Measurements from ENCODE around the gene RNF208. TPM values are rescaled to one million over a fixed set of nuclear protein-coding genes. Genes with fewer than 3 reads are reported as not detected.
"Not testable (repeated sequence)": the region's sequence is repeated elsewhere in the genome, so short reads cannot be mapped to it uniquely, and the experiment has no call there.

The RNF208 gene
- total and polyA plus RNA-seq, 5 donors from 2014 or later, result 1.2 TPM; not detected in 4

DNA sequence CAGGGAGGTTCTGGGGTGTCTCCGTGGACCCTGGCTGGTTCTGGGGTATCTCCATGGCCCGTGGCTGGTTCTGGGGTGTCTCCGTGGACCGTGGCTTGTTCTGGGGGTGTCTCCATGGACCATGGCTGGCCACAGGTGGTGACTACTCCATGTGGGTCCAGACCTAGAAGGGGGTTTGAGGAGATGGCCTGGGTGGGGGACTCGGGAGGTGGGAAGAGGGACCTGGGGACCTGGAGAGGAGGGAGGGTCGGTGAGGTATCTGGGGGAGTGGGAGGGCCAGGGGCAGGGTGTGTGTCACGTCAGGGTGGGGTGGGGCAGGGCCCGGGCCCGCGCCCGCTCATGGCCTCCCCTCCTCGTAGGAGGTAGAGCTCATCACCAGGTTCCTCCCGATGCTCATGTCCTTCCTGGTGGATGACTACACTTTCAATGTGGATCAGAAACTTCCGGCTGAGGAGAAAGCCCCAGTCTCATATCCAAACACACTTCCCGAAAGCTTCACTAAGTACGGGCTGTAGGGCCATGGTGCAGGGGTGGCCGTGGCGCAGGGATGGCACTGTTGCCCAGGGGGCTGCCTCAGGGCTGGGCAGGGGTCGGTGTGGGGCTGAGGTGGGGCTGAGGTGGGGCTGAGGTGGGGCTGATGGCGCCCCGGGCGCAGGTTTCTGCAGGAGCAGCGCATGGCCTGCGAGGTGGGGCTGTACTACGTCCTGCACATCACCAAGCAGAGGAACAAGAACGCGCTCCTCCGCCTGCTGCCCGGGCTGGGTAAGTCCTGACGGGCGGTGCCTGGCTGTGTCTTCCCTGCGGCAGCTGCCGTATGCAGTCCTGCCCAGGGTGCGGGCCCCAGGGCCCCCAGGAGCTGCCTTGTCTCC is 44.8 kb upstream of the RNF208 start:
- Histone ChIP-seq H3K36me3 (ENCODE audit: control insufficient read depth, insufficient read depth, low read length) (peaks cover 34% of the 10 kb centered on the region), H3K9me3 (ENCODE audit: control insufficient read depth in 2 of 2, low read length in 2 of 2) (no peaks in the 10 kb centered on the region), H3K27me3 (ENCODE audit: control insufficient read depth, insufficient read depth, low read length) (no peaks in the 10 kb centered on the region), H3K27ac (ENCODE audit: insufficient read depth, low read length, poor library complexity, severe bottlenecking) (no peak overlapping the region), H3K4me3 (ENCODE audit: low read depth, low read length) (no peak overlapping the region), H3K4me1 (ENCODE audit: control insufficient read depth, insufficient read depth, low read length, poor library complexity, severe bottlenecking) (peaks cover 4% of the 10 kb centered on the region)
- H3K4me3 Mint-ChIP-seq, result no peak overlapping the region
- no peaks in the 10 kb centered on the region for H3K27me3 Mint-ChIP-seq
- no peaks in the 10 kb centered on the region for H3K9me3 Mint-ChIP-seq
- peaks cover 0 to 14% (median 6%) of the 10 kb centered on the region in 4 donors for H3K4me1 Mint-ChIP-seq
- no peak for DNase-seq
- peaks cover 15% of the 10 kb centered on the region for H3K36me3 Mint-ChIP-seq
- ATAC-seq (ENCODE audit: low read depth in 2 of 2), result no peak
- H3K27ac Mint-ChIP-seq, result no peak overlapping the region

DNA sequence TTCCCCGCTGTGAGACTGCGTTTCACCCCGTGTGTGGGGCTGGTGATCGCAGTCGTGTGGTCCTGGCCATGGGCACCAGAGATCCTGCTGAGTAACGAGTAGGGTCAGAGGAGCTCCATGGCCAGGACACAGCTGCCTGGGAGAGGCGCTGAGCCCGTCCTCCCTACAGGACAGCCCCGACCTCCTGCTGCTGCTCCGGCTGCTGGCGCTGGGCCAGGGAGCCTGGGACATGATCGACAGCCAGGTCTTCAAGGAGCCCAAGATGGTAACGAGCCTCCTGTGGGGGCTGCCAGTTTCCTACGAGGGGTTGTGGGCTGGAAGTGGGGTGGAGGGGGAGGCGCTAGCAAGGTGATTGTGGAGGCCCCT is 44.1 kb upstream of the RNF208 start:
- Histone ChIP-seq H3K4me1 (ENCODE audit: control insufficient read depth, insufficient read depth, low read length, poor library complexity, severe bottlenecking) (no peaks in the 10 kb centered on the region), H3K4me3 (ENCODE audit: low read depth, low read length) (no peak overlapping the region), H3K27ac (ENCODE audit: insufficient read depth, low read length, poor library complexity, severe bottlenecking) (no peak overlapping the region), H3K9me3 (ENCODE audit: control insufficient read depth in 2 of 2, low read length in 2 of 2) (no peaks in the 10 kb centered on the region), H3K36me3 (ENCODE audit: control insufficient read depth, insufficient read depth, low read length) (peaks cover 34% of the 10 kb centered on the region), H3K27me3 (ENCODE audit: control insufficient read depth, insufficient read depth, low read length) (no peaks in the 10 kb centered on the region)
- H3K4me3 Mint-ChIP-seq, result no peak overlapping the region
- H3K27me3 Mint-ChIP-seq, result no peaks in the 10 kb centered on the region
- peaks cover 0 to 13% (median 5%) of the 10 kb centered on the region in 4 donors for H3K4me1 Mint-ChIP-seq
- no peak for ATAC-seq (ENCODE audit: low read depth in 2 of 2)
- H3K9me3 Mint-ChIP-seq, result no peaks in the 10 kb centered on the region
- peaks cover 19% of the 10 kb centered on the region for H3K36me3 Mint-ChIP-seq
- H3K27ac Mint-ChIP-seq, result no peak overlapping the region
- DNase-seq, result no peak

- no peak overlapping the region for H3K4me3 Mint-ChIP-seq
- H3K36me3 ChIP-seq (ENCODE audit: control insufficient read depth, insufficient read depth, low read length), result peaks cover 34% of the 10 kb centered on the region
- no peaks in the 10 kb centered on the region for H3K27me3 Mint-ChIP-seq
- no peak overlapping the region for H3K27ac Mint-ChIP-seq
- no peak overlapping the region for H3K27ac ChIP-seq (ENCODE audit: insufficient read depth, low read length, poor library complexity, severe bottlenecking)
- ATAC-seq (ENCODE audit: low read depth in 2 of 2) (no peak), DNase-seq (no peak)
- H3K4me3 ChIP-seq (ENCODE audit: low read depth, low read length), result no peak overlapping the region
- peaks cover 0 to 13% (median 5%) of the 10 kb centered on the region in 4 donors for H3K4me1 Mint-ChIP-seq
- H3K27me3 ChIP-seq (ENCODE audit: control insufficient read depth, insufficient read depth, low read length), result no peaks in the 10 kb centered on the region
- no peaks in the 10 kb centered on the region for H3K4me1 ChIP-seq (ENCODE audit: control insufficient read depth, insufficient read depth, low read length, poor library complexity, severe bottlenecking)
- no peaks in the 10 kb centered on the region for H3K9me3 Mint-ChIP-seq
- no peaks in the 10 kb centered on the region for H3K9me3 ChIP-seq (ENCODE audit: control insufficient read depth in 2 of 2, low read length in 2 of 2)
- peaks cover 19% of the 10 kb centered on the region for H3K36me3 Mint-ChIP-seq
These were observed 43.6 kb upstream of the RNF208 start for GRCh38 chr9:137265496-137266161.

DNA sequence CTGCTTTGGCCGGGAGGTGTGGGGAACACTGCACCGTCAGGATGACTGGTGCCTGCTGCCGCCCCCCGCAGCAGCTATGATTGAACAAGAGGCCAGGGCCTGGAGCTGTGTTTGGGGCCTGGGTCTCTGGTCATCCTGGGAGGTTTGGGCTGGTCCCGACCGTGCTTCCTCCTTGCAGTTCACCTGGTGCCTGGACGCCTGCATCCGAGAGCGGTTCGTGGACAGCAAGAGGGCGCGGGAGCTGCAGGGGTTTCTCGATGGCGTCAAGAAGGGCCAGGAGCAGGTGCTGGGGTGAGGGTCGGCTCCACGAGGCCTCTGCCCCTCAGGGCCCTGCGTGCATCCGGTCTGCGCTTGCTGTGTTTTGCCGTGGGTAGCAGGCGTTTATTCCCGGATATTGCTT is 42.0 kb upstream of the RNF208 start:
- Mint-ChIP-seq H3K4me1 (peaks cover 0 to 14% (median 3%) of the 10 kb centered on the region in 4 donors), H3K27ac (no peak overlapping the region)
- H3K4me3 ChIP-seq (ENCODE audit: low read depth, low read length), result no peak overlapping the region

GRCh38 chr9:137263506-137263905 is 41.5 kb upstream of the RNF208 start:
- no peak for DNase-seq
- no peak overlapping the region for H3K4me3 ChIP-seq (ENCODE audit: low read depth, low read length)
- no peak for ATAC-seq (ENCODE audit: low read depth in 2 of 2)
- no peaks in the 10 kb centered on the region for H3K4me1 ChIP-seq (ENCODE audit: control insufficient read depth, insufficient read depth, low read length, poor library complexity, severe bottlenecking)
- H3K9me3 ChIP-seq (ENCODE audit: control insufficient read depth in 2 of 2, low read length in 2 of 2), result no peaks in the 10 kb centered on the region
- peaks cover 13% of the 10 kb centered on the region for H3K36me3 Mint-ChIP-seq
- peaks cover 30% of the 10 kb centered on the region for H3K36me3 ChIP-seq (ENCODE audit: control insufficient read depth, insufficient read depth, low read length)
- no peak overlapping the region for H3K27ac Mint-ChIP-seq
- no peaks in the 10 kb centered on the region for H3K27me3 Mint-ChIP-seq
- no peaks in the 10 kb centered on the region for H3K9me3 Mint-ChIP-seq
- no peak overlapping the region for H3K27ac ChIP-seq (ENCODE audit: insufficient read depth, low read length, poor library complexity, severe bottlenecking)
- H3K4me1 Mint-ChIP-seq, result peaks cover 0 to 11% (median 1%) of the 10 kb centered on the region in 4 donors
- H3K4me3 Mint-ChIP-seq, result no peak overlapping the region
- no peaks in the 10 kb centered on the region for H3K27me3 ChIP-seq (ENCODE audit: control insufficient read depth, insufficient read depth, low read length)

More for the DNA sequence above, 42.0 kb upstream of the RNF208 start:
- no peak for ATAC-seq (ENCODE audit: low read depth in 2 of 2)
- Histone ChIP-seq H3K27me3 (ENCODE audit: control insufficient read depth, insufficient read depth, low read length) (no peaks in the 10 kb centered on the region), H3K36me3 (ENCODE audit: control insufficient read depth, insufficient read depth, low read length) (peaks cover 31% of the 10 kb centered on the region), H3K27ac (ENCODE audit: insufficient read depth, low read length, poor library complexity, severe bottlenecking) (no peak overlapping the region), H3K4me1 (ENCODE audit: control insufficient read depth, insufficient read depth, low read length, poor library complexity, severe bottlenecking) (no peaks in the 10 kb centered on the region), H3K9me3 (ENCODE audit: control insufficient read depth in 2 of 2, low read length in 2 of 2) (no peaks in the 10 kb centered on the region)
- no peak for DNase-seq
- H3K36me3 Mint-ChIP-seq, result peaks cover 14% of the 10 kb centered on the region
- H3K9me3 Mint-ChIP-seq, result no peaks in the 10 kb centered on the region
- no peak overlapping the region for H3K4me3 Mint-ChIP-seq
- H3K27me3 Mint-ChIP-seq, result no peaks in the 10 kb centered on the region

- DNase-seq (no peak), ATAC-seq (ENCODE audit: low read depth in 2 of 2) (no peak)
- Histone ChIP-seq H3K27me3 (ENCODE audit: control insufficient read depth, insufficient read depth, low read length) (no peaks in the 10 kb centered on the region), H3K36me3 (ENCODE audit: control insufficient read depth, insufficient read depth, low read length) (peaks cover 30% of the 10 kb centered on the region), H3K4me1 (ENCODE audit: control insufficient read depth, insufficient read depth, low read length, poor library complexity, severe bottlenecking) (no peaks in the 10 kb centered on the region), H3K9me3 (ENCODE audit: control insufficient read depth in 2 of 2, low read length in 2 of 2) (no peaks in the 10 kb centered on the region), H3K27ac (ENCODE audit: insufficient read depth, low read length, poor library complexity, severe bottlenecking) (no peak overlapping the region), H3K4me3 (ENCODE audit: low read depth, low read length) (no peak overlapping the region)
- no peaks in the 10 kb centered on the region for H3K27me3 Mint-ChIP-seq
- peaks cover 12% of the 10 kb centered on the region for H3K36me3 Mint-ChIP-seq
- H3K4me1 Mint-ChIP-seq, result peaks cover 0 to 10% (median 1%) of the 10 kb centered on the region in 4 donors
- no peak overlapping the region for H3K4me3 Mint-ChIP-seq
- H3K27ac Mint-ChIP-seq, result no peak overlapping the region
- no peaks in the 10 kb centered on the region for H3K9me3 Mint-ChIP-seq
These were observed 40.9 kb upstream of the RNF208 start for GRCh38 chr9:137262909-137263285.

DNA sequence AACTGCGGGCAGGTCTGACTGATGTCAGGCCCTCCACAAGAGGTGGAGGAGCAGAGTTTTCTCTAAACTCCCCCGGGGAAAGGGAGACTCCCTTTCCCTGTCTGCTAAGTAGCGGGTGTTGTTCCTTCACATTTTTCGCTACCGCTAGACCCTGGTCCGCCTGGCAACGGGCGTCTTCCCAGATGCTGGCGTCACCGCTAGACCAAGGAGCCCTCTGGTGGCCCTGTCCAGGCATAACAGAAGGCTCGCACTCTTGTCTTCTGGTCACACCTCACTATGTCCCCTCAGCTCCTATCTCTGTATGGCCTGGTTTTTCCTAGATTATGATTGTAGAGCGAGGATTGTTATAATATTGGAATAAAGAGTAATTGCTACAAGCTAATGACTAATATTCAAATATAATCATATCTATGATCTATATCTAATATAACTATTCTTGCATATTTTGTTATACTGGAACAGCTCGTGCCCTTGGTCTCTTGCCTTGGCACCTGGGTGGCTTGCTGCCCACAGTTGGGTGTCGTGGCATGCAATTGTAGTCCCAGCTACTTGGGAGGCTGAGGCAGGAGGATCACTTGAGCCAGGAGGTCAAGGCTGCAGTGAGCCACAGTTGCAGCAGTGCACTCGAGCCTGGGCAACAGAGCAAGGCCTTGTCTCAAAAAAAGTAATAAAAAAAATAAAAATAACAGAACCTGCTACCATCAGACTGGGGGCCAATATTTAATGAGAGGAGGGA is 40.3 kb upstream of the RNF208 start:
- not testable (repeated sequence) for H3K4me1 ChIP-seq (ENCODE audit: control insufficient read depth, insufficient read depth, low read length, poor library complexity, severe bottlenecking); H3K27me3 Mint-ChIP-seq; H3K4me1 Mint-ChIP-seq; H3K27ac ChIP-seq (ENCODE audit: insufficient read depth, low read length, poor library complexity, severe bottlenecking); H3K9me3 Mint-ChIP-seq; H3K4me3 ChIP-seq (ENCODE audit: low read depth, low read length); H3K27ac Mint-ChIP-seq; H3K9me3 ChIP-seq (ENCODE audit: control insufficient read depth in 2 of 2, low read length in 2 of 2); H3K27me3 ChIP-seq (ENCODE audit: control insufficient read depth, insufficient read depth, low read length); ATAC-seq (ENCODE audit: low read depth in 2 of 2); DNase-seq; H3K4me3 Mint-ChIP-seq
- peaks cover 12% of the 10 kb centered on the region for H3K36me3 Mint-ChIP-seq
- peaks cover 30% of the 10 kb centered on the region for H3K36me3 ChIP-seq (ENCODE audit: control insufficient read depth, insufficient read depth, low read length)

Measured in CD4-positive, CD25-positive, alpha-beta regulatory T cell (primary cell).